HL-60/S4 treated with phorbol 12-myristate 13-acetate at 8.2 ng/mL for 4 days and 3 days (cell line): ENCODE measurements around the gene FAM136A.
"Not testable (repeated sequence)": the region's sequence is repeated elsewhere in the genome, so short reads cannot be mapped to it uniquely, and the experiment has no call there.

Experiments used
- in situ Hi-C: fragments of 300-500 bp; cut with MboI; formaldehyde crosslinking; loops from 2 replicates; pipeline ENCODE4 v1.15.0; 2022; ENCODE audit warnings: low sequenced_read_pairs

FAM136A gene

GRCh38 chr2:70302195-70302546, 304 bp upstream of the FAM136A start:
- in situ Hi-C loops = loop anchor here (10.0 kb wide), 1 partner anchor 343 kb away; no protein-coding TSS in a partner anchor

GRCh38 chr2:70300771-70301343, 1.0 kb downstream of the FAM136A start:
- in situ Hi-C loops = loop anchor here (10.0 kb wide), 1 partner anchor 344 kb away; no protein-coding TSS in a partner anchor

GRCh38 chr2:70297828-70298227, 4.0 kb downstream of the FAM136A start:
- in situ Hi-C loops = not testable (repeated sequence)

GRCh38 chr2:70283500-70284191, 18.2 kb downstream of the FAM136A start:
- in situ Hi-C loops = no loop called here

GRCh38 chr2:70282439-70282838, 19.4 kb downstream of the FAM136A start:
- in situ Hi-C loops = no loop called here

GRCh38 chr2:70280242-70280798, 21.5 kb downstream of the FAM136A start:
- in situ Hi-C loops = no loop called here

GRCh38 chr2:70270323-70270722, 31.5 kb downstream of the FAM136A start:
- in situ Hi-C loops = no loop called here

GRCh38 chr2:70269422-70270302, 32.2 kb downstream of the FAM136A start:
- in situ Hi-C loops = not testable (repeated sequence)

- in situ Hi-C loops = not testable (repeated sequence)
These were observed 34.9 kb downstream of the FAM136A start for GRCh38 chr2:70266925-70267324.

- in situ Hi-C loops = no loop called here
These were observed 40.4 kb downstream of the FAM136A start for GRCh38 chr2:70261501-70261900.

- in situ Hi-C loops = no loop called here
These were observed 43.4 kb downstream of the FAM136A start for GRCh38 chr2:70258532-70258875.

- in situ Hi-C loops = no loop called here
These were observed 46.1 kb downstream of the FAM136A start for GRCh38 chr2:70255637-70256314.

GRCh38 chr2:70250434-70250833, 51.4 kb downstream of the FAM136A start:
- in situ Hi-C loops = no loop called here

- in situ Hi-C loops = no loop called here
These were observed 53.6 kb downstream of the FAM136A start, which contains the start of gene TIA1 for GRCh38 chr2:70248181-70248847. TIA1 (minus strand) TSS chr2:70248628; CDS start chr2:70248430, 198 bp downstream.

- in situ Hi-C loops = no loop called here
These were observed 54.3 kb downstream of the FAM136A start for GRCh38 chr2:70247364-70248180.
